K562 (cell line): ENCODE data around the gene LAMTOR4. TPM values are rescaled to one million over a fixed set of nuclear protein-coding genes. Genes with fewer than 3 reads are reported as not detected.

ENCODE experiments used
- BACH1 ChIP-seq: fragments of 200-800 bp; sonication (Bioruptor generic); IDR thresholded peaks from 2 replicates; pipeline ENCODE4 v1.6.1; 2016; ENCODE audit warnings: missing genetic modification characterization, missing compliant biosample characterization
- CEBPZ ChIP-seq: fragments of 150-350 bp; IDR thresholded peaks from 2 replicates; pipeline ENCODE4 v1.6.1; 2014; ENCODE audit warnings: low read depth, mild to moderate bottlenecking, low read length, borderline replicate concordance
- CSDE1 ChIP-seq, 2 experiments: fragments of 450-650 bp; IDR thresholded peaks; 2 replicates each; pipeline ENCODE4 v1.6.1; 2016; ENCODE audit warnings: mild to moderate bottlenecking in 1 of 2
- ETS2 ChIP-seq: IDR thresholded peaks from 2 replicates; pipeline ENCODE4 v1.6.1; 2016; ENCODE audit warnings: borderline replicate concordance, missing genetic modification characterization, mild to moderate bottlenecking, moderate library complexity, missing compliant biosample characterization; ENCODE audit not compliant: poor library complexity, severe bottlenecking
- FOXJ3 ChIP-seq: sonication (generic); formaldehyde crosslinking; IDR thresholded peaks from 2 replicates; pipeline ENCODE4 v1.4.0; 2020; ENCODE audit warnings: mild to moderate bottlenecking, missing genetic modification reagents
- GATA2 ChIP-seq: sonication (generic); formaldehyde crosslinking; IDR thresholded peaks from 2 replicates; pipeline ENCODE4 v1.4.0; 2020; ENCODE audit warnings: mild to moderate bottlenecking, missing genetic modification reagents
- NFATC3 ChIP-seq: fragments of 450-650 bp; IDR thresholded peaks from 2 replicates; pipeline ENCODE4 v1.6.1; 2017; ENCODE audit warnings: mild to moderate bottlenecking
- REST ChIP-seq, 2 experiments: fragments of 450-650 bp; formaldehyde crosslinking in 1 of 2; IDR thresholded peaks; 2 replicates each; pipeline versions ENCODE4 v1.4.0 to v1.6.1; 2014 to 2020; ENCODE audit warnings: mild to moderate bottlenecking in 2 of 2, borderline replicate concordance in 1 of 2, low read depth in 1 of 2
- SMARCB1 ChIP-seq: IDR thresholded peaks from 2 replicates; pipeline ENCODE4 v1.6.1; 2011; ENCODE audit warnings: improper control_type of control experiment, low read depth; ENCODE audit not compliant: insufficient read length
- TAF1 ChIP-seq: IDR thresholded peaks from 2 replicates; pipeline ENCODE4 v1.6.1; 2011; ENCODE audit warnings: mild to moderate bottlenecking, low read length, moderate library complexity; ENCODE audit not compliant: insufficient read depth, control insufficient read depth, severe bottlenecking; ENCODE audit errors: extremely low read depth
- ZC3H11A ChIP-seq: IDR thresholded peaks from 2 replicates; pipeline ENCODE4 v1.6.1; 2012; ENCODE audit warnings: low read depth, low read length, improper control_type of control experiment
- ZFPM2 ChIP-seq: fragments of 250-450 bp; sonication (Bioruptor Pico); IDR thresholded peaks from 2 replicates; pipeline ENCODE4 v1.5.1; 2022; ENCODE audit warnings: mild to moderate bottlenecking
- ZNF263 ChIP-seq: sonication (generic); formaldehyde crosslinking; IDR thresholded peaks from 2 replicates; pipeline ENCODE4 v1.8.0; 2022; ENCODE audit warnings: mild to moderate bottlenecking, missing genetic modification reagents, borderline replicate concordance
- ZNF354B ChIP-seq: fragments of 250-450 bp; sonication (Bioruptor Pico); IDR thresholded peaks from 2 replicates; pipeline ENCODE4 v1.4.0; 2020
- ZNF436 ChIP-seq: fragments of 250-450, 450-650 bp; sonication (Bioruptor Pico); formaldehyde crosslinking; IDR thresholded peaks from 2 replicates; pipeline ENCODE4 v1.7.0; 2020; ENCODE audit warnings: mild to moderate bottlenecking
- polyA plus RNA-seq, 8 experiments: library from polyadenylated mRNA; depleted of rRNA in 4 of 8; stranded (reverse) in 5 of 8; unstranded in 3 of 8; fragments of >200 nt; fragmentation: Nextera tagmentation in 2 of 8; fragmentation: Illumina TruSeq in 1 of 8; extraction: Ambion mirVana in 2 of 8; extraction: Trizol in 1 of 8; gene quantifications; 2 replicates each; pipeline versions ENCODE4 v1.2.1 to v1.2.3, GENCODE V29; 2011 to 2014; ENCODE audit warnings: inconsistent platforms in 1 of 8, missing spikeins in 1 of 8
- total RNA-seq, 7 experiments: library from RNA; depleted of rRNA in 6 of 7; stranded (reverse); fragments of >200 nt in 6 of 7; fragmentation: Illumina TruSeq in 2 of 7; extraction: Trizol in 2 of 7; gene quantifications; 2 replicates each; pipeline versions ENCODE4 v1.2.1 to v1.2.3, GENCODE V29; 2011 to 2021; ENCODE audit warnings: low replicate concordance in 1 of 7
- TF ChIP-seq, protein P1 (sequence below): fragments of 450-650 bp; IDR thresholded peaks from one replicate; pipeline ENCODE4 v1.6.1; 2018; ENCODE audit warnings: mild to moderate bottlenecking, moderate library complexity; ENCODE audit not compliant: partially characterized antibody

LAMTOR4 gene
- total and polyA plus RNA-seq, 9 of the 15 experiments (the other 6 are each of a cell fraction or from before 2014, with no cell fraction given): 79.6 to 314 (median 195) TPM

- TF ChIP-seq ZC3H11A (no peak), ZNF263 (CRISPR knock-in tag) (0 out of 2 replicates have a peak, but pooled peaks have one; percentile 50), NFATC3 (no peak), CEBPZ (no peak), ETS2 (tag) (no peak), GATA2 (CRISPR knock-in tag) (peak; percentile 71), TAF1 (no peak), CSDE1 (IDR thresholded peaks at IDR 0.05) (no peak), ZNF436 (CRISPR knock-in tag) (no peak), SMARCB1 (peak; percentile 80), BACH1 (no peak), FOXJ3 (CRISPR knock-in tag) (no peak), REST (IDR thresholded peaks at IDR 0.05; ENCODE audit: borderline replicate concordance) (no peak), REST (CRISPR knock-in tag; IDR thresholded peaks at IDR 0.05; ENCODE audit: low read depth) (no peak), ZNF354B (CRISPR knock-in tag) (no peak), ZFPM2 (CRISPR knock-in tag) (no peak)
- TF ChIP-seq, protein P1, sequence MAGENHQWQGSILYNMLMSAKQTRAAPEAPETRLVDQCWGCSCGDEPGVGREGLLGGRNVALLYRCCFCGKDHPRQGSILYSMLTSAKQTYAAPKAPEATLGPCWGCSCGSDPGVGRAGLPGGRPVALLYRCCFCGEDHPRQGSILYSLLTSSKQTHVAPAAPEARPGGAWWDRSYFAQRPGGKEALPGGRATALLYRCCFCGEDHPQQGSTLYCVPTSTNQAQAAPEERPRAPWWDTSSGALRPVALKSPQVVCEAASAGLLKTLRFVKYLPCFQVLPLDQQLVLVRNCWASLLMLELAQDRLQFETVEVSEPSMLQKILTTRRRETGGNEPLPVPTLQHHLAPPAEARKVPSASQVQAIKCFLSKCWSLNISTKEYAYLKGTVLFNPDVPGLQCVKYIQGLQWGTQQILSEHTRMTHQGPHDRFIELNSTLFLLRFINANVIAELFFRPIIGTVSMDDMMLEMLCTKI: no peak
Observed at GRCh38 chr7:100167912-100168323, 19.2 kb downstream of the LAMTOR4 start (continued).
